ENCODE measurements around the gene NFIC.

DNA sequence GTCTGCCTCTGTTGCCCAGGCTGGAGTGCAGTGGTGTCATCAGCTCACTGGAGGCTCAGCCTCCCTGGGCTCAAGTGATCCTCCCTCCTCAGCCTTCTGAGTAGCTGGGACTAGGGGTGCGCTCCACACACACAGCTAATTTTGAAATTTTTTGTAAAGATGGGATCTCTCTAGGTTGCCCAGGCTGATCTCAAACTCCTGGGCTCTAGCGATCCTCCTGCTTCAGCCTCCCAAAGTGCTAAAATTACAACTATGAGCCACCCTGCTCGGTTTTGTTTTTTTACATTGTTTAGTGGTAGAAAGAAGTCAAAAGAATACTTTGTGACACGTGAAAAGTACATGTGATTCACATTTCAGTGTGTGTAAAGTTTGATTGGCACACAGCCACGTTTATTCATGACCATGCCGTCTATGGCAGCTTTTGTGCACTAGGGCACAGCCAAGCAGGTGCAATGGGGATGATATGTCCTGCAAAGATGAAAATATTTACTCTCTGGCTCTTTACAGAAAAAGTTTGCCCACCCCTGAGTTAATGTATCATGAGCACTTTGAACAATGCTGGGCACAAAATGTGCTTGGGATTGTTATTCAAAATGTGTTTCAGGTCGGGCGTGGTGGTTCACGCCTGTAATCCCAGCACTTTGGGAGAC, 16.2 kb upstream of the NFIC start:
- TF ChIP-seq, protein P1, sequence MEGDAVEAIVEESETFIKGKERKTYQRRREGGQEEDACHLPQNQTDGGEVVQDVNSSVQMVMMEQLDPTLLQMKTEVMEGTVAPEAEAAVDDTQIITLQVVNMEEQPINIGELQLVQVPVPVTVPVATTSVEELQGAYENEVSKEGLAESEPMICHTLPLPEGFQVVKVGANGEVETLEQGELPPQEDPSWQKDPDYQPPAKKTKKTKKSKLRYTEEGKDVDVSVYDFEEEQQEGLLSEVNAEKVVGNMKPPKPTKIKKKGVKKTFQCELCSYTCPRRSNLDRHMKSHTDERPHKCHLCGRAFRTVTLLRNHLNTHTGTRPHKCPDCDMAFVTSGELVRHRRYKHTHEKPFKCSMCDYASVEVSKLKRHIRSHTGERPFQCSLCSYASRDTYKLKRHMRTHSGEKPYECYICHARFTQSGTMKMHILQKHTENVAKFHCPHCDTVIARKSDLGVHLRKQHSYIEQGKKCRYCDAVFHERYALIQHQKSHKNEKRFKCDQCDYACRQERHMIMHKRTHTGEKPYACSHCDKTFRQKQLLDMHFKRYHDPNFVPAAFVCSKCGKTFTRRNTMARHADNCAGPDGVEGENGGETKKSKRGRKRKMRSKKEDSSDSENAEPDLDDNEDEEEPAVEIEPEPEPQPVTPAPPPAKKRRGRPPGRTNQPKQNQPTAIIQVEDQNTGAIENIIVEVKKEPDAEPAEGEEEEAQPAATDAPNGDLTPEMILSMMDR (conservative IDR thresholded peaks at IDR 0.05; ENCODE audit: low read length), result no peak
- no peak for TF ChIP-seq EZH2phosphoT487 (IDR thresholded peaks at IDR 0.05; ENCODE audit: borderline replicate concordance)

All from Loucy (cell line).